HS-5 (cell line): Measurements from ENCODE around the gene PTGER1.

Experiments
- DNase-seq: peaks from one replicate; pipeline ENCODE4 v3.0.0-alpha.2; 2012; ENCODE audit warnings: low read depth

The PTGER1 gene

DNA sequence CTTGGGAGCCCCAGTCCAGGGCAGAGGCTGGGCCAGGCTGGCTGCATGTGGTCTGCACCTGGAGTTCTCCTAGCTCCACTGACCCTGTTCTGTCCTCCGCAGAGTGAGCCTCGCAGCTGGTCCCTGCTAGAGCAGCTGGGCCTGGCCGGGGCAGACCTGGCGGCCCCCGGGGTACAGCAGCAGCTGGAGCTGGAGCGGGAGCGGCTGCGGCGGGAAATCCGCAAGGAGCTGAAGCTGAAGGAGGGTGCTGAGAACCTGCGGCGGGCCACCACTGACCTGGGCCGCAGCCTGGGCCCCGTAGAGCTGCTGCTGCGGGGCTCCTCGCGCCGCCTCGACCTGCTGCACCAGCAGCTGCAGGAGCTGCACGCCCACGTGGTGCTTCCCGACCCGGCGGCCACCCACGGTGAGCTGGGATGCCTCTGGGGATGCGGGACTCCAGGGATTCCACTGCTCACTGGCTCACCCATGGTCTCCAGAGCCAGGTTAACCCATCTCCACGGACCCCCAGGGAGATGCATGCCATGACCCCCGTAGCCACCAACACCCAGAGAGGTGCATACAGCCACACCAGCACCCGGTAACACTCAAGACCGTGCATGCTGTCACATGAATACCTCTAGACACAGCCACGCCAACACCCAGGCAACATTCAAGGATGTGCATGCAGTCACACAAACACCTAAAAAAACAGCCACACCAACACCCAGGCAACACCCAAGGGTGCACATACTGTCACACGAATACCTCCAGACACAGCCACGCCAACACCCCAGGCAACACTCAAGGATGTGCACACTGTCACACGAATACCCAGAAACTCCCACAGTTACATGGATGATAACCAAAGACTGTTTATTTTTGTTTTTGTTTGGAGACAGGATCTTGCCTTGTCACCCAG is 33.9 kb downstream of the PTGER1 start:
- no peak for DNase-seq

DNA sequence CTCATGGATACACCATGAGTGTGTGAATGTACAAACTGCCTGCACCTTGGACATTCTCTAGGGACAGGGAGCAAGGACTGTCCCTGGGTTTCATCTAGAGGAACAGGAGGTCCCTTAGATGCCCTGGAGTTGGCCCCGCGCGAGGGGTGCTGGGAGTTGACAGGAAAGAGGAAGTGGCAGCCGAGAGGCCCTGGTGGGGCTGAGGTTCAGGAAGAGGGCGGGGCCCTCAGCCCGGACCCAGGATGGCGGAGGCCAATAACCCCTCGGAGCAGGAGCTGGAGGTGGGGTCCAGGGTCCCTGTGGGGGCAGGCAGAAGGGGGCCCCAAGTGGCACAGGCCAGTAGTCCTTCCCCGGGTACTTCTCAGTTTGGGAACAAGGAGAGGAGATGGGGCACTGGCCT is 35.1 kb downstream of the PTGER1 start:
- no peak for DNase-seq

DNA sequence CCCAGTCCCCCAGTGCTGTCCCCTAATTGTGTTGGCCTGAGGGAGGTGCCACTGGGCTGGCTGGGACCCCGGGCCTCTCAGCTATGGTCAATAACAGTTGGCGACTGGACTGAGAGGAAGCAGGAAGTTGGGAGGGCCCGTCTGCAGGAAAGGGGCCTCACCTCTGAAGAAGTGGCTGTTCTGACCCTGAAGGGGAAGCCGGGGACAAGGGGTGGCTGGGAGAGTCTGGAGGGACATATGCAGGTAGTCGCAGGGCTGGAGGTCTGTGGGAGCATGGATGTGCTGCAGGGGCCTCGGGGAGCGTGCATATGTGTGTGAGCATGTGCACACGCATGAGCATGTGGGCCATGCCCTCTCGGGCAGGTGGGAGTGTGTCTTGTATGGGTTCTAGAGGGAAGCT is 36.1 kb downstream of the PTGER1 start:
- no peak for DNase-seq

DNA sequence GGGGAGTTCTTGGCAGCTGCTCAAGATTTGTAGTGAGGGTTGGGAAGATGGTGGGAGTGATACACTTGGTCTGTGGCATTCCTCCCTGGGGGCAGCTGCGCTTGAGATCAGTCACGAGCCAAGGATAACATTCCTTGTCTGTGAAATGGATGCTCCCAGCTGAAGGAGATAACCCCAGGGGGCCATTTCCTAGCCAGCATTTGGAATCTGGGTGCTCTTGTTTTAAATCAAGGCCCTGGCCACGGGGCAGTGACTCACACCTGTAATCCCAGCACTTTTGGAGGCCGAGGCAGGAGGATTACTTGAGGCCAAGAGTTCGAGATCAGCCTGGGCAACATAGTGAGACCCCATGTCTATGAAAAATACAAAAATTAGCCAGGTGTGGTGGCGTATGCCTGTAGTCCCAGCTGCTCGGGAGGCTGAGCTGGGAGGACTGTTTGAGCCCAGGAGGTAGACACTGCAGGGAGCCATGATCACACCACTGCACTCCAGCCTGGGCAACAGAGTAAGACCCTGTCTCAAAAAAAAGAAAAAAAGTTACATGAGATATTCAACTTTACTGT is 37.5 kb downstream of the PTGER1 start:
- no peak for DNase-seq

DNA sequence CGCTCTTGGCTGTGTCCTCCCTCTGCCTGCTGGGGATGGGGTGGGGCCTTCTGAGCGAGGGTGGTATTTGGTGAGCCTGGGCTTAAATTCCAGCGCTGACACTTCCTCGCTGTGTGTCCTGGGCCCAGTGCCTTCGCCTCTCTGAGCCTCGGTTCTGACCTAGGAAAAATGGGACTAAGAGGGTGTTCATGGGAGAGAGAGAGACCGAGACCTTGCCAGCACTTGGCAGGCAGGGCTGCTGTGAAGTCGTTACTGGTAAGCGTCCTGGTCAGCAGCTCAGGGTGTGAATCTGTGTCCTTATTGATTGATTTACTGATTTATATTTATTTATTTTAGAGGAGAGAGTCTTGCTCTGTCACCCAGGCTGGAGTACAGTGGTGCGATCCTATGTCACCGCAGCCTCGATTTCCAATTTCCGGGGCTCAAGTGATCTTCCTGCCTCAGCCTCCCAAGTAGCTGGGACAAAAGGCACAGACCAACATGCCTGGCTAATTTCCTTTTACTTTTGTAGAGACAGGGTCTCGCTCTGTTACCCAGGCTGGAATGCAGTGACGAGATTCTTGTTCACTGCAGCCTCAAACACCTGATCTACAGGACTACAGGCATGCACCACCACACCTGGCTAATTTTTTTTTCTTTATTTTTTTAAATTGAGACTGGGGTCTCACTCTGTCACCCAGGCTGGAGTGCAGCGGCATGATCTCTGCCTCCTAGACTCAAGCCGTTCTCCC is 39.7 kb downstream of the PTGER1 start:
- DNase-seq: no peak

DNA sequence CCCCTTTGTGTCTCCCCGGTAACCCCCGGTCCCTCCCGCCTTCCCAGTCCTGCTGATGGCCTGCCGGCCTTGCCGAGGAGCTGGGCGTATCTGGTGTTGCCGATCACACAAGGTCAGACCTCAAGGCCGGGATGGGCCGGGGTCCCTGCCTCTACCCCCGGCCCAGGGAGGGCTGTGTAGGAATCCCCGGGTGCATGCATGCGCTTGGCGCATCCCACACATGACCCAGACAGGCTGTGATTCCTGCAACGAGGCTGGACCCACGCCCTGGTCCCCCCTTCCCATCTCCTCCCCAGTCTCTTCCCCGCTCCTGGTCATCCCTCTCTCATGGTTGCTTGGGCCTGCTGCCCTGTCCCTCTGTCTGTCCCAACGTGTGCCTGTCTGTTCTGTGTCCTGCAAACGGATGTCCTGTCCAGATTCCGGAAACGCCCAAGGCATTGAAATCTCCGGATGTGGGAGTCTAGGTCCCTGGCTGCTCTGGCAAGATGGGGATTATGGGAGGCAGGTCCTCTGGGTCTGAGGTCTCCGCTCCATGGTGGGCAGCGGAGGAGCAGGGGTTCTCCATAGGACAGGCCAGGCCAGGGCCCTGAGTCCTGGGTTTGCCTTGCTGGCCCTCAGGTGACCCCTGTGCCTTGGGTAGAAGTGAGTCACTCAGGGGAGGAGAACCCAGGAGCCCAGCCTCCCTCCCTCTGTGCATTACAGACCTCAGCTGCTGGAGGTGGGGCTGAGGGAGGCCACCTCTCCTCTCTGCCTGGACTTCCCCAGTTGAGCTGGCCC is 40.4 kb downstream of the PTGER1 start:
- peak; percentile 36 for DNase-seq

DNA sequence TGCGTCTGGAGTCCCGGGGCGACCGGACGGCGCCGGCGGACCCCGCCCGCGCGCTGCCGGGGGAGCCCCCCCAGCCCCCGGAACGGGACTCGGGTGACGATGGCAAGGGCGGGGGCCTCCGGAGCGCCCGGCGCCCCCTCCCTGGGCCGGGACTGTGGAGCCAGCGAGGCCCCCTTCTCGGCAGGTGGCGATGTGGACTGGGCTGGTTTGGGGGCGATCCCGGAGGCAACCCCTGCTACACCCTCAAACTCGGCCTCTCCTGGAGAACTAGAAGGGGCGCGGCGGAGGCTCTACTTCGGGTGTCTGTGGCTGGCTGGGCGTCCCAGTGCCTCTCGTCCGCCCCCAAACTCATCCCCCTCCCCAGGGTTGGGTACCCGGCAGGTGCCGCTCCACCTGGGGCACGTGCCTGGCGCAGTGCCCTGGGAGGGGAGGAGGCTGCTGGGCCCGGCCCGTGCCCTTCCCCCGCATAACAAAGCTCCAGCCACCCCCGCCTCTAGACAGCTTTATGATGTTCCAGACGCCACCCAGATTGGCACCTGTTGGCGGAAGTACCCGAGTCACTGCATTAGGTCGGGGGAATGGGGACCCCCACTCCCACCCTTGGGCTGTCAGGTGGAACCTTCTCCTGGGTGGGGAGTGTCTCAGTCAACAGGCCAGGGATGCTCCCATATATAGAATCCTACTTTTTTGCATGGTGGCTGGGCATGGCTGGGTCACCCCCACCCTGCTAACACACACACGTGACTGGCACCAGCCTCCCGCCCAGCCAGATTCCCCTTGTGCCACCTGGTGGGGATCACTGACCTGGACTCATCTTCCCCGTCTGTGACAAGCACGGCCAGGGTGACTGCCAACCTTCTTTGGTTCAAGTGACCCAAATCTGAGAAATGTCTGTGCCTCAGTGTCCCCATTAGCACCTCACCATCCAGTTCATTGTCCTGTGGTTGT is 41.3 kb downstream of the PTGER1 start:
- DNase-seq: no peak

DNA sequence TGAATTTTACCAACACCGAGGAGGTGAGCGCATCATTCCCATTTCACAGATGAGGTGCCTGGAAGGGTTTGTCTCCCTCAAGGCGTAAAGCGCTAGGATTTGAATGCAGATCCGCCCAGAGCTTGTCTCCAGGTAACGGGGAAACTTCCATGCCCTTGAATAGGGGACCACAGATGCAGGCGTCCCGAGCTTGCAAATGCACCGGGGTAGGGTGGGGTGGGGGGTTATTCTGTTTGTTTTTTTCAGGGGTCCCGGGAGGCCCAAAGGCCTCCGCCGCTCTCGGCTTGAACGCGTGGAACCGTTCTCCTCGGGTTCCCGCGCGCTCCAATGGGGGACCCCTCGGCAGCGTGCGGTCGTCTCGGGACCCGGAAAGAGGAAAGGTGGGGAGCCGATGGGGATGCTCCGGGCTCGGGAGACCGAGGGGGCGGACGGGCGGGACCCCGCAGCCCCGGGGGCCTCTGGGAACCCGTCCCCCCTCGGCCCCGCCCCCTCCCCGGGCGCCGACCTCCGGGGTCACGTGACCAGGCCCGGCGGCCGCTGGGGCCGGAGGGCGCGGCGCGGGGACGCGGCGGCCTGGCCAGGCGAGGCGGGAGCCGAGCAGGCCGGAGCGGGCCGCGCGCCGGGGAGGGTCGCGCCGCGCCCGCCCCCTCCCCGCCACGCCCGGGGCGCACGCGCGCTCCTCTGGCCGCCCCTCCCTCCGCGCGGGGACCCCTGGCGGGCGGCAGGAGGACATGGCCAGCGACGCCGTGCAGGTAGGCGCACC is 42.2 kb downstream of the PTGER1 start, which contains the start of gene PKN1:
TSS of gene PKN1 (plus strand) at position 516 of the 763 bp plus-strand sequence. CDS start at position 732, 216 bp downstream.
- DNase-seq: no peak

DNA sequence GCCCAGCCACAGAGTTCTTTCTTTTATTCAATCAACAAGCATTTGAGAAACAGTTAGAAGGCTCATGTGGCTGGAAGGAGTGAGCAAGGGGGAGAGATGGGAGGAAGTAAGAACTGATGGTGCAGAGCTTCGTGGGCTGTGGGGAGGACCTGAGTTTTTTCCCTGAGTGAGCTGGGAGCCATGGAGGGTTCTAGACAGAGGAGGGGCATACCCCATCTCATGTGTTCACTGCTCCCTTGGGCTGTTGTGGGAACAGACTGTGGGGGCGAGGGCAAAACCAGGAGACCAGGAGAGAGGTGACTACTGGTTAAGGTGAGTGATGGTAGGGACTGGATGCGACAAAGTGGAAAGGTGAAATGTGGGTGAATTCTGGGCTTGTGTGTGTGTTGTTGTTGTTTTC is 44.4 kb downstream of the PTGER1 start:
- DNase-seq: no peak

DNA sequence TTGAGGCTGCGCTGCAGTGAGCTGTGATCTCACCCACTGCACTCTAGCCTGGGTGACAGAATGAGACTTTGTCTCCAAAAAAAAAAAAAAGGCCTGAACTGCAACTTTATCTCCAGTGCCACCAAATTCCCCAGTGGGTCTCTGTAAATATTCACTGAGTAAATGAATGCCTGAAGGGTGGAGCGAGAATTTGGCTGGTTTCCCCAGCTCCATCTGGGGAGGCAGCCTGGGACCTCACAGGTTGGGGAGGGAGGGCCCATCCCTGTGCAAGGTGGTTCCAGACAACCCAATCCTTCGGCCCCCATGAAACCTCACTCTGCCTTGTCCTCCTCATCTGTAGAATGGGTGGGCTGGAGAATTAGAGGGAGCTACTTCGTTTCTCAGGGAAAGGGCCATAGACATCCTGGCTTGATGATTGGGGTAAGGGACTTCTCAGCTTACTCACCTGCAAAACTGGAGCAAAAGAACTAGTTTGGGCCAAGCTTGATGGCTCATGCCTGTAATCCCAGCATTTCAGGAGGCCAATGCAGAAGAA is 46.2 kb downstream of the PTGER1 start:
- no peak for DNase-seq

DNA sequence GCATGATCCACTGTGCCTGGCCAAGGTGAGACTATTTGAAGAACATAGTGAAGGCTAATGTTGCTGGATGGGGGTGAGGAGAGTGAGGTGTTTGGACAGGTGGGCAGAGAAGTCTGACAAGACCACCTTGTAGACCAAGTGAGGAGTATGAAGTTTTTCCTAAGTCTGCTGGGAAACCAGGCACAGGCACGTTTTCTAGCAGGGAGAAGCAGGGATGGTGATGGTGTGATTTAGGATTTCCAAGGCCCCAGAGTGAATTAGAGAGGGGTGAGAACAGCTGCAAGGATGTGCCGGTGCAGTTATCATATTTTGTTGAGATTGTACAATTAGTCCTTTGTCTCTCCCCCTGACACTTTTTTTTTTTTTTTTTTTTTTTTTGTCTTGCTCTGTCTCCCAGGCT is 47.7 kb downstream of the PTGER1 start:
- DNase-seq: no peak

DNA sequence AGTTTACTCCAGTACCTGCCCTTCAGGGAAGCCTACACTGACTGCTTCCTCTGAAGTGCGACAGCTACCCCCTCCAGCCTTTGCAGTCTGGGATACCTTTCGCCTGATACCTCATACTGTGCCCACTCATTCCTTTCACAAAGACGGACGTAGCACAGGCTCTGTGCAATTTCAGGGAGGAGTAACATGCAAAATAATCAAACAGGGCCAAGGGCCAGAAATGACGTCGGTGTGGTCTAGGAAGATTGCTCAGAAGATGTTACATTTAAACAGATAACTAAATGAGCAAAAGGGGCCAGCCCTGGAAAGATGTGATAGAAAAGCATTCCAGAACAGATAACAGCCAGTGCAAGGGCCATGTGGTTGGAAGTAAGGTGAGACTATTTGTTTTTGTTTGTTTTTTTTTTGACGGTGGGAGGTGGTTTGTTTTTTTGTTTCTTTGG is 49.4 kb downstream of the PTGER1 start:
- DNase-seq: no peak
